Liver (tissue), 9 donors: Measurements from ENCODE around the gene ATP6V1E1. TPM values are rescaled to one million over a fixed set of nuclear protein-coding genes. Genes with fewer than 3 reads are reported as not detected.
"Not testable (repeated sequence)": the region's sequence is repeated elsewhere in the genome, so short reads cannot be mapped to it uniquely, and the experiment has no call there.

Experiments
- DNase-seq: peaks from one replicate; pipeline ENCODE4 v3.0.0-alpha.2; 2017; ENCODE audit warnings: low spot score
- H3K27ac ChIP-seq, 2 donors: one replicate each; pipeline ENCODE4 v1.7.0; 2013; ENCODE audit warnings: inconsistent platforms in 2 of 2, low read length in 2 of 2, control low read depth in 1 of 2, low read depth in 1 of 2, mild to moderate bottlenecking in 1 of 2
- H3K27me3 ChIP-seq, 4 donors: one replicate each; pipeline versions ENCODE4 v1.6.1 to v1.7.0; 2013; ENCODE audit warnings: low read length in 3 of 4, inconsistent platforms in 1 of 4, mild to moderate bottlenecking in 1 of 4, moderate library complexity in 1 of 4; ENCODE audit not compliant: control insufficient read depth in 4 of 4, insufficient read depth in 4 of 4
- H3K36me3 ChIP-seq, 4 donors: one replicate each; pipeline versions ENCODE4 v1.6.1 to v1.7.0; 2013; ENCODE audit warnings: low read length in 3 of 4, mild to moderate bottlenecking in 3 of 4, low read depth in 1 of 4, moderate library complexity in 1 of 4; ENCODE audit not compliant: control insufficient read depth in 4 of 4, insufficient read depth in 3 of 4
- H3K4me1 ChIP-seq, 4 donors: one replicate each; pipeline versions ENCODE4 v1.6.1 to v1.7.0; 2013; ENCODE audit warnings: low read length in 3 of 4, mild to moderate bottlenecking in 3 of 4, moderate library complexity in 1 of 4; ENCODE audit not compliant: control insufficient read depth in 4 of 4, insufficient read depth in 4 of 4
- H3K4me3 ChIP-seq, 3 donors: one replicate each; pipeline versions ENCODE4 v1.6.1 to v1.7.0; 2013; ENCODE audit warnings: low read length in 3 of 3, control low read depth in 1 of 3, low read depth in 1 of 3, mild to moderate bottlenecking in 1 of 3
- H3K9ac ChIP-seq, 2 donors: one replicate each; pipeline ENCODE4 v1.7.0; 2013; ENCODE audit warnings: low read length in 2 of 2, mild to moderate bottlenecking in 2 of 2, moderate library complexity in 2 of 2, control low read depth in 1 of 2, low read depth in 1 of 2
- H3K9me3 ChIP-seq, 4 donors: one replicate each; pipeline versions ENCODE4 v1.6.1 to v1.7.0; 2013; ENCODE audit warnings: low read length in 3 of 4; ENCODE audit not compliant: control insufficient read depth in 4 of 4
- ATF3 ChIP-seq: IDR thresholded peaks from 2 replicates; pipeline ENCODE4 v1.6.1; 2016; ENCODE audit warnings: antibody characterized with exemption
- CTCF ChIP-seq: fragments of 150-350 bp; IDR thresholded peaks from 2 replicates; pipeline ENCODE4 v1.5.1; 2017; ENCODE audit warnings: improper control_type of control experiment, low read depth, low read length; ENCODE audit not compliant: missing input control
- EGR1 ChIP-seq, 2 donors: IDR thresholded peaks; 2 replicates each; pipeline ENCODE4 v1.6.1; 2016 to 2018; ENCODE audit warnings: antibody characterized with exemption in 2 of 2, low read depth in 2 of 2
- FOXA2 ChIP-seq: IDR thresholded peaks from 2 replicates; pipeline ENCODE4 v1.6.1; 2016; ENCODE audit warnings: antibody characterized with exemption
- GABPA ChIP-seq, 2 donors: IDR thresholded peaks in 1 of 2; conservative IDR thresholded peaks in 1 of 2; 2 replicates each; pipeline ENCODE4 v1.6.1; 2016; ENCODE audit warnings: antibody characterized with exemption in 2 of 2, mild to moderate bottlenecking in 1 of 2, moderate library complexity in 1 of 2
- HNF4A ChIP-seq, 2 donors: conservative IDR thresholded peaks; 2 replicates each; pipeline ENCODE4 v1.6.1; 2016; ENCODE audit warnings: antibody characterized with exemption in 2 of 2, mild to moderate bottlenecking in 2 of 2
- HNF4G ChIP-seq: IDR thresholded peaks from 2 replicates; pipeline ENCODE4 v1.6.1; 2016; ENCODE audit warnings: antibody characterized with exemption
- JUND ChIP-seq, 2 donors: IDR thresholded peaks; 2 replicates each; pipeline ENCODE4 v1.6.1; 2016; ENCODE audit warnings: antibody characterized with exemption in 2 of 2
- MAX ChIP-seq: IDR thresholded peaks from 2 replicates; pipeline ENCODE4 v1.6.1; 2016; ENCODE audit warnings: antibody characterized with exemption
- NR2F2 ChIP-seq: IDR thresholded peaks from 2 replicates; pipeline ENCODE4 v1.6.1; 2016; ENCODE audit warnings: antibody characterized with exemption
- RAD21 ChIP-seq, 2 donors: IDR thresholded peaks; 2 replicates each; pipeline ENCODE4 v1.6.1; 2016; ENCODE audit warnings: antibody characterized with exemption in 2 of 2, mild to moderate bottlenecking in 2 of 2
- REST ChIP-seq: IDR thresholded peaks from 2 replicates; pipeline ENCODE4 v1.6.1; 2016; ENCODE audit warnings: antibody characterized with exemption, mild to moderate bottlenecking
- RXRA ChIP-seq, 2 donors: IDR thresholded peaks; 2 replicates each; pipeline ENCODE4 v1.6.1; 2017 to 2018; ENCODE audit warnings: antibody characterized with exemption in 2 of 2, mild to moderate bottlenecking in 1 of 2
- SP1 ChIP-seq: IDR thresholded peaks from 2 replicates; pipeline ENCODE4 v1.6.1; 2018; ENCODE audit warnings: antibody characterized with exemption, mild to moderate bottlenecking
- TAF1 ChIP-seq: conservative IDR thresholded peaks from 2 replicates; pipeline ENCODE4 v1.6.1; 2016; ENCODE audit warnings: antibody characterized with exemption, mild to moderate bottlenecking
- YY1 ChIP-seq: IDR thresholded peaks from 2 replicates; pipeline ENCODE4 v1.6.1; 2016; ENCODE audit warnings: antibody characterized with exemption, mild to moderate bottlenecking
- ZBTB33 ChIP-seq: IDR thresholded peaks from 2 replicates; pipeline ENCODE4 v1.6.1; 2016; ENCODE audit warnings: antibody characterized with exemption
- WGBS: extraction: QIAGEN DNeasy Blood & Tissue Kit; methylation state at CpG from one replicate; pipeline ENCODE4 v1.1.7; 2013; 5-methylcytosine and 5-hydroxymethylcytosine counted together
- polyA plus RNA-seq, 2 donors: library from polyadenylated mRNA; stranded (reverse) in 1 of 2; unstranded in 1 of 2; fragments of 200-250 nt in 1 of 2; fragments of >200 nt in 1 of 2; fragmentation: Nextera tagmentation in 1 of 2; extraction: Ambion mirVana in 1 of 2; gene quantifications; one replicate each; pipeline versions ENCODE4 v1.2.1 to v1.2.3, GENCODE V29; 2013 to 2015
- total RNA-seq, 2 donors: library from RNA; depleted of rRNA; stranded (reverse); fragments of >200 nt; gene quantifications; one replicate each; pipeline ENCODE4 v1.2.3, GENCODE V29; 2014
- donor health status: healthy.
- donor health status: healthy.
- donor health status: healthy.
- donor health status: healthy.
- donor health status: healthy.

ATP6V1E1 gene
- total and polyA plus RNA-seq, 4 donors, result 44.6 to 53.1 (median 49.1) TPM

- Histone ChIP-seq H3K27me3 (no peaks in the 10 kb centered on the region), H3K4me3 (no peak overlapping the region), H3K36me3 (no peaks in the 10 kb centered on the region), H3K9ac (no peak overlapping the region), H3K4me1 (peaks cover 0 to 4% (median 0%) of the 10 kb centered on the region in 4 donors), H3K27ac (no peak overlapping the region), H3K9me3 (no peaks in the 10 kb centered on the region)
- TF ChIP-seq MAX (no peak), ZBTB33 (no peak), ATF3 (no peak), TAF1 (no peak), YY1 (no peak), CTCF (no peak), JUND (IDR thresholded peaks at IDR 0.05) (no peak), EGR1 (IDR thresholded peaks at IDR 0.05; ENCODE audit: low read depth in 2 of 2) (no peak), NR2F2 (no peak), GABPA (IDR thresholded peaks at IDR 0.05 in 1 of 2, conservative IDR thresholded peaks at IDR 0.05 in 1 of 2) (no peak), RXRA (IDR thresholded peaks at IDR 0.05) (no peak), REST (no peak), FOXA2 (no peak), HNF4A (conservative IDR thresholded peaks at IDR 0.05) (no peak), HNF4G (no peak), SP1 (no peak), RAD21 (IDR thresholded peaks at IDR 0.05) (no peak)
- 94% methylated on average over 5 of the region's 5 CpGs for WGBS
- DNase-seq, result no peak
Measured at GRCh38 chr22:17647452-17647851, 18.9 kb upstream of the ATP6V1E1 start.

GRCh38 chr22:17642357-17642756 lies 13.8 kb upstream of the ATP6V1E1 start:
- not testable (repeated sequence) for DNase-seq
- peaks cover 4 to 14% (median 6%) of the 10 kb centered on the region in 4 donors for H3K4me1 ChIP-seq

More at GRCh38 chr22:17642357-17642756, 13.8 kb upstream of the ATP6V1E1 start:
- 98% methylated on average over 4 of the region's 4 CpGs for WGBS
- H3K27me3 ChIP-seq, H3K27ac ChIP-seq, H3K9ac ChIP-seq, H3K36me3 ChIP-seq, H3K4me3 ChIP-seq, H3K9me3 ChIP-seq: not testable (repeated sequence)
